Endodermal cell (in vitro differentiated cells): ENCODE data around the gene TDRD7. TPM values are rescaled to one million over a fixed set of nuclear protein-coding genes. Genes with fewer than 3 reads are reported as not detected.

Source experiments
- DNase-seq: peaks from one replicate; pipeline ENCODE4 v3.0.0-alpha.2; 2017
- H3K27ac ChIP-seq: 2 replicates; pipeline ENCODE4 v1.5.1; 2013; ENCODE audit warnings: mild to moderate bottlenecking, low read depth, low read length, moderate library complexity
- H3K27me3 ChIP-seq: 2 replicates; pipeline ENCODE4 v1.6.1; 2013; ENCODE audit warnings: mild to moderate bottlenecking, low read length, moderate library complexity; ENCODE audit not compliant: insufficient read depth, control insufficient read depth, poor library complexity, severe bottlenecking
- H3K36me3 ChIP-seq: 2 replicates; pipeline ENCODE4 v1.7.0; 2013; ENCODE audit warnings: mild to moderate bottlenecking, low read length, moderate library complexity; ENCODE audit not compliant: control insufficient read depth, insufficient read depth
- H3K4me1 ChIP-seq: one replicate; pipeline ENCODE4 v1.7.0; 2013; ENCODE audit warnings: low read length; ENCODE audit not compliant: control insufficient read depth, insufficient read depth
- H3K4me3 ChIP-seq: 2 replicates; pipeline ENCODE4 v1.5.1; 2013; ENCODE audit warnings: mild to moderate bottlenecking, low read length, moderate library complexity
- H3K9ac ChIP-seq: 2 replicates; pipeline ENCODE4 v1.6.1; 2013; ENCODE audit warnings: mild to moderate bottlenecking, low read length, moderate library complexity; ENCODE audit not compliant: poor library complexity, severe bottlenecking; ENCODE audit errors: extremely low read depth
- H3K9me3 ChIP-seq: 2 replicates; pipeline ENCODE4 v1.6.1; 2013; ENCODE audit warnings: mild to moderate bottlenecking, low read length, moderate library complexity; ENCODE audit not compliant: control insufficient read depth
- H3K27ac Mint-ChIP-seq: 2 replicates; pipeline ENCODE4 v1.8.0; 2020; ENCODE audit warnings: mixed read lengths
- H3K27me3 Mint-ChIP-seq: 2 replicates; pipeline ENCODE4 v1.8.0; 2021; ENCODE audit warnings: mild to moderate bottlenecking, mixed read lengths; ENCODE audit not compliant: insufficient read depth
- H3K36me3 Mint-ChIP-seq: 2 replicates; pipeline ENCODE4 v1.8.0; 2020; ENCODE audit warnings: low read depth, mixed read lengths
- H3K4me1 Mint-ChIP-seq: 2 replicates; pipeline ENCODE4 v1.8.0; 2020; ENCODE audit warnings: mixed read lengths
- H3K4me3 Mint-ChIP-seq: 2 replicates; pipeline ENCODE4 v1.8.0; 2020; ENCODE audit warnings: mild to moderate bottlenecking, moderate library complexity, mixed read lengths
- H3K9me3 Mint-ChIP-seq: 2 replicates; pipeline ENCODE4 v1.8.0; 2020; ENCODE audit warnings: mild to moderate bottlenecking, mixed read lengths
- WGBS, 2 experiments: methylation state at CpG; one replicate each; pipeline versions ENCODE4 v1.1.5 to v1.1.7; 2013; ENCODE audit warnings: missing lambda C conversion rate in 2 of 2, mixed read lengths in 1 of 2; ENCODE audit not compliant: insufficient coverage in 1 of 2, insufficient read length in 1 of 2; 5-methylcytosine and 5-hydroxymethylcytosine counted together
- total RNA-seq, 2 donors: library from RNA; stranded (reverse); fragmentation: NEBNext Ultra II Directional in 1 of 2; extraction: Animal tissue kit (Norgen Biotek cat#: 25700) in 1 of 2; gene quantifications; 2 replicates in 1 of 2; 3 replicates in 1 of 2; pipeline ENCODE4 v1.2.1, GENCODE V29; 2021
- TF ChIP-seq, protein P1 (sequence below): fragments of 200-600 bp; sonication (generic); conservative IDR thresholded peaks from 2 replicates; pipeline ENCODE4 v1.5.0; 2021; ENCODE audit warnings: antibody characterized with exemption, mild to moderate bottlenecking

The TDRD7 gene
- total RNA-seq, 2 donors from 2014 or later: 25.9 to 31.9 TPM

DNA sequence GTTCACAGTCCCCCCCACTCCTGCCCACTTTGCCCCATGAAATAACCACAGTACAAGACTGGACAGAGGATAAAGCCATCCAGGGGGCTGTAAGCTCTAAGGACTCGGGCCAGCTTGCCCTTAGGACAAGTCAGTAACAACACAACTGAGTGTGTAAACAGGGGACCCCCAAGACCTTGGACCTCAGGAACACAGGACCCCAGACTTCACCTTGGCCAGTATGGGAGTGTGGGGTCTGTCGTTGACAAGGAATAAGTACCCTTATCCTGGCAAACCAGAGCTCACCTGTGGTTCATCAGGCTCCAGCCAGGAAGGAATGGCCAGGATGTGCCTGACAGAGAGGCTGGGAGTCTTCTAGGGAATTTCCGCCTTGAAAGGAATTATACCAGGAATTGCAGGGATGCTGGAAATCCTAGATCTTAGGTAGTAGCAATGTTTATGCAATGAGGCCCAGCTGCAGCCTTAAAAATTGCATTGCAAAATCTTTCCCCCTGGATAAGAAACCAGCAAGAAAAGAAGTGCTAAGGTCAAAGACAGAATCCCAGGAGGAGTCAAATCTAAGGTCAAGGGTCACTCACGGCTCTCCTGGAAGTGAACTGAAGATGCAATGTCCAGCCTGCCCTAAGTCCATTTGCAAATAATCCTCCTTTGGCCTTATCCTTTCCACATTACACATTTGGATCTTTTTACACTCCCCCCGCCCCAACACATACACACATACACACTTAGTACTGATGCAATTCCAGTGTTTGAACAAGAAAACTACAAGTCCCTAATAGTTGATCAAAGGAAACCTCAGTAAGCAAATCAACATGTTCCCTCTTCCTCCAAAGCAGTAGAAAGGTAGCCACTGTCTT lies 27.3 kb upstream of the TDRD7 start:
- TF ChIP-seq, protein P1, sequence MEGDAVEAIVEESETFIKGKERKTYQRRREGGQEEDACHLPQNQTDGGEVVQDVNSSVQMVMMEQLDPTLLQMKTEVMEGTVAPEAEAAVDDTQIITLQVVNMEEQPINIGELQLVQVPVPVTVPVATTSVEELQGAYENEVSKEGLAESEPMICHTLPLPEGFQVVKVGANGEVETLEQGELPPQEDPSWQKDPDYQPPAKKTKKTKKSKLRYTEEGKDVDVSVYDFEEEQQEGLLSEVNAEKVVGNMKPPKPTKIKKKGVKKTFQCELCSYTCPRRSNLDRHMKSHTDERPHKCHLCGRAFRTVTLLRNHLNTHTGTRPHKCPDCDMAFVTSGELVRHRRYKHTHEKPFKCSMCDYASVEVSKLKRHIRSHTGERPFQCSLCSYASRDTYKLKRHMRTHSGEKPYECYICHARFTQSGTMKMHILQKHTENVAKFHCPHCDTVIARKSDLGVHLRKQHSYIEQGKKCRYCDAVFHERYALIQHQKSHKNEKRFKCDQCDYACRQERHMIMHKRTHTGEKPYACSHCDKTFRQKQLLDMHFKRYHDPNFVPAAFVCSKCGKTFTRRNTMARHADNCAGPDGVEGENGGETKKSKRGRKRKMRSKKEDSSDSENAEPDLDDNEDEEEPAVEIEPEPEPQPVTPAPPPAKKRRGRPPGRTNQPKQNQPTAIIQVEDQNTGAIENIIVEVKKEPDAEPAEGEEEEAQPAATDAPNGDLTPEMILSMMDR: no peak
- peaks cover 7% of the 10 kb centered on the region for H3K27me3 Mint-ChIP-seq
- Histone ChIP-seq H3K9ac (no peak overlapping the region), H3K27me3 (no peaks in the 10 kb centered on the region), H3K4me1 (peaks cover 13% of the 10 kb centered on the region), H3K9me3 (no peaks in the 10 kb centered on the region), H3K36me3 (no peaks in the 10 kb centered on the region), H3K4me3 (no peak overlapping the region), H3K27ac (no peak overlapping the region)
- no peaks in the 10 kb centered on the region for H3K36me3 Mint-ChIP-seq
- H3K9me3 Mint-ChIP-seq: no peaks in the 10 kb centered on the region
- peak; percentile 38 for DNase-seq
- no peak overlapping the region for H3K27ac Mint-ChIP-seq
- H3K4me3 Mint-ChIP-seq: no peak overlapping the region
- H3K4me1 Mint-ChIP-seq: peaks cover 38% of the 10 kb centered on the region
- WGBS, 2 experiments: 86 to 89% methylated on average over 3 to 5 of the region's 5 CpGs

DNA sequence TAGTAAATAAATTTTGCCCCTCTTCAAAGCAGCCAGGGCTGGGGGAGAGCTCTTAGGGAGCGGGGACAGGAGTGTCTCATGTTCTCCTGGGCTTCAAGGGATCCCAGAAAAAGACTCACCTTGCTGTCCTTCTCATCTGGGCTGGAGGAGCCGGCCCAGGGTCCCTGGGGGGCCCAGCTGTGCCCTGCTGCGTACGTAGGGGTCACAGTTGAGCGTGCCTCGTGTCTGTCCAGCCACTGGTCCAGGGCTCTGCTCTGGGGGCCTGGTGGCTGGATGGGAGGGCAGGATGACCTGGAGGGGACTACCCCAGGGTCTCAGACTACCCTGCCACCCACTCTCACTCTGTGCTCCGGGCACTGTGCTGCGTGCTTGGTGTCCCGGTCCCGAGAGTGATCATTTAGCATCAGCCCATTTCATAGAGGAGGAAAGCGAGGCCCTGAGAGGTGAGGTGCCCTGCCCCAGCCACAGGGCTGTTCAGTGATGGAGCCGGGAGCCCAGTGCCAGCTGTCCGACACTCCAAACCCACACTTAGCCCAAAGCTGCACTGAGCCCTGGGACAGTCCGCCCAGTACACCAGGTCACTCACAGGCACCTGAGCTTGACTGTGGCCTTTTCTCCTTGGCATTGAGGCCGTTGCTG lies 26.2 kb upstream of the TDRD7 start:
- H3K4me1 ChIP-seq: peaks cover 13% of the 10 kb centered on the region
- Mint-ChIP-seq H3K36me3 (no peaks in the 10 kb centered on the region), H3K27me3 (peaks cover 11% of the 10 kb centered on the region), H3K9me3 (no peaks in the 10 kb centered on the region), H3K27ac (no peak overlapping the region), H3K4me1 (peaks cover 33% of the 10 kb centered on the region), H3K4me3 (no peak overlapping the region)
- no peaks in the 10 kb centered on the region for H3K9me3 ChIP-seq
- TF ChIP-seq, protein P1: no peak
- no peaks in the 10 kb centered on the region for H3K27me3 ChIP-seq
- no peak overlapping the region for H3K27ac ChIP-seq
- no peak overlapping the region for H3K4me3 ChIP-seq
- 88 to 93% methylated on average over 5 to 15 of the region's 15 CpGs for WGBS, 2 experiments
- DNase-seq: peak; percentile 35
- H3K36me3 ChIP-seq: no peaks in the 10 kb centered on the region
- no peak overlapping the region for H3K9ac ChIP-seq

DNA sequence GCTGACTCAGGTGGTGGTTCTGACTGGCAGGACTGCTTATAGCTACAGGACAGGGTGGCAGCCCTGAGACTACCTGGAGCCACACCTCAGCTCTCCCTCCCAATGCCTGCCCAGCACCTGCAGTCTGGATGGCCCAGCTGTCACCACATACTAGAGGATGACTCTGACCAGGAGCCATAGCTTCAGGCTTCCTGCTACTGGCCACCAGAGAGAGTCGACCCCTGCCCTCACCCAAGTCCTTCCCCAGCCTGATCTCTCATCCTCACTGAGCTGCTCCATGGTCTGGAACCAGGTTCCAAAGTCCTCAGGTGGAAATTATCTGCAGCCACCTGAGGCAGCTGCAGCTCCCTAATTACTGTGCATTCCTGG lies 25.6 kb upstream of the TDRD7 start:
- Mint-ChIP-seq H3K4me3 (no peak overlapping the region), H3K4me1 (peaks cover 28% of the 10 kb centered on the region), H3K36me3 (no peaks in the 10 kb centered on the region), H3K9me3 (no peaks in the 10 kb centered on the region), H3K27ac (no peak overlapping the region), H3K27me3 (peaks cover 11% of the 10 kb centered on the region)
- Histone ChIP-seq H3K27me3 (no peaks in the 10 kb centered on the region), H3K4me1 (peaks cover 13% of the 10 kb centered on the region), H3K9me3 (no peaks in the 10 kb centered on the region), H3K27ac (no peak overlapping the region), H3K9ac (no peak overlapping the region), H3K4me3 (no peak overlapping the region), H3K36me3 (no peaks in the 10 kb centered on the region)
- TF ChIP-seq, protein P1: no peak
- 73 to 100% methylated on average over 1 of the region's 1 CpG for WGBS, 2 experiments
- no peak for DNase-seq
